ENCODE data around the gene GNGT2. TPM values are rescaled to one million over a fixed set of nuclear protein-coding genes. Genes with fewer than 3 reads are reported as not detected.

Gene GNGT2
- total and polyA plus RNA-seq, 2 experiments from 2014 or later, result not detected

DNA sequence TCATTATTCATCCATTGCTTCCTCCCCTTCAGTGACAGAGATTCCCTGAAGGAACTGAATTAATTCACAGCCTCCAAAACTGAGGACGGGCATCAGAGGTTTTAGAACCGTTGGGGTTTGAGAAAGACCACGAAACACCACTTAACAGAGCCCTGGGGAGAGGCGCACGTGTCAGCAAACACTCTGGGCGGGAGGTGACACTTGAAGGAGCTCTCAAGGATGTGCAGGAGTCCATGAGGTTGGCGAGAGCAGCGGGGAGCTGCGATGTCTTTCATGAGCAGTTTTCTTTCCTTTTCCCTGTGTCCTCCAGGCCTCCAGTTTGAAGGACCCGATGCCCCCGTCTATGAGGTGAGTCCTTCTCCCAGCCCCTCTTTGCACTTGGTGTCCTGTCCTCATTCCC, 54.1 kb downstream of the GNGT2 start:
- no peak overlapping the region for H3K4me3 ChIP-seq
- in situ Hi-C loops (cut with MboI), result no loop called here
- H3K27ac ChIP-seq, result no peak overlapping the region
- no peaks in the 10 kb centered on the region for H3K9me2 ChIP-seq (ENCODE audit: insufficient read depth)
- DNase-seq, result no peak
- H3K79me2 ChIP-seq (ENCODE audit: insufficient read depth), result no peaks in the 10 kb centered on the region
- no peak overlapping the region for H3K4me2 ChIP-seq (ENCODE audit: unreplicated experiment)
- no peak for TF ChIP-seq EZH2phosphoT487 (IDR thresholded peaks at IDR 0.05; ENCODE audit: insufficient read depth, low read depth)
- TF ChIP-seq EZH2 (IDR thresholded peaks at IDR 0.05; ENCODE audit: insufficient read depth, poor library complexity, severe bottlenecking), result no peak
- H2AFZ ChIP-seq, result no peak overlapping the region
- no peak overlapping the region for H3K9ac ChIP-seq
- no peaks in the 10 kb centered on the region for H3K4me1 ChIP-seq (ENCODE audit: insufficient read depth)
- 46 to 52% methylated on average over 11 of the region's 11 CpGs for WGBS, 2 experiments (ENCODE audit: low coverage in 1 of 2, low lambda C conversion rate in 2 of 2, missing lambda C conversion rate in 2 of 2)
- no peaks in the 10 kb centered on the region for H3F3A ChIP-seq (ENCODE audit: insufficient read depth)
- no peaks in the 10 kb centered on the region for H4K20me1 ChIP-seq (ENCODE audit: insufficient read depth)
- peaks cover 36% of the 10 kb centered on the region for H3K27me3 ChIP-seq (replicated peaks; ENCODE audit: insufficient read depth)
- H3K36me3 ChIP-seq (ENCODE audit: low read depth), result no peaks in the 10 kb centered on the region
- no peaks in the 10 kb centered on the region for H3K9me3 ChIP-seq (ENCODE audit: low read depth)

Other genes starting within 250 kb of the GNGT2 start
- not detected in 2 replicates for gene GIP, start 242.0 kb downstream of the GNGT2 start, total RNA-seq (2014; rRNA removed; shearing (Covaris generic))
- gene GIP, start 242.0 kb downstream of the GNGT2 start, polyA plus RNA-seq (2016; fragmentation: Nextera tagmentation; extraction: Ambion mirVana), result 0.28 TPM in 1 of 2 replicates, not detected in the other
- gene IGF2BP1, start 213.2 kb downstream of the GNGT2 start, total RNA-seq (2014; rRNA removed; shearing (Covaris generic)), result 4.3 and 5.7 TPM in 2 replicates
- gene IGF2BP1, start 213.2 kb downstream of the GNGT2 start, polyA plus RNA-seq (2016; fragmentation: Nextera tagmentation; extraction: Ambion mirVana), result 5.6 and 8.1 TPM in 2 replicates
- not detected in 2 replicates for gene B4GALNT2, start 77.8 kb downstream of the GNGT2 start, total RNA-seq (2014; rRNA removed; shearing (Covaris generic))
- not detected in 2 replicates for gene B4GALNT2, start 77.8 kb downstream of the GNGT2 start, polyA plus RNA-seq (2016; fragmentation: Nextera tagmentation; extraction: Ambion mirVana)
- not detected in 2 replicates for gene ABI3, start 133 bp upstream of the GNGT2 start, total RNA-seq (2014; rRNA removed; shearing (Covaris generic))
- gene ABI3, start 133 bp upstream of the GNGT2 start, polyA plus RNA-seq (2016; fragmentation: Nextera tagmentation; extraction: Ambion mirVana), result 0.37 TPM in 1 of 2 replicates, not detected in the other
- gene PHOSPHO1, start 20.2 kb upstream of the GNGT2 start, total RNA-seq (2014; rRNA removed; shearing (Covaris generic)), result not detected in 2 replicates
- gene PHOSPHO1, start 20.2 kb upstream of the GNGT2 start, polyA plus RNA-seq (2016; fragmentation: Nextera tagmentation; extraction: Ambion mirVana), result not detected in 2 replicates
- 17.2 and 18.1 TPM in 2 replicates for gene ZNF652, start 151.7 kb upstream of the GNGT2 start, total RNA-seq (2014; rRNA removed; shearing (Covaris generic))
- gene ZNF652, start 151.7 kb upstream of the GNGT2 start, polyA plus RNA-seq (2016; fragmentation: Nextera tagmentation; extraction: Ambion mirVana), result 12.4 and 13.1 TPM in 2 replicates
- gene PHB1, start 204.3 kb upstream of the GNGT2 start, total RNA-seq (2014; rRNA removed; shearing (Covaris generic)), result 85.4 and 107 TPM in 2 replicates
- 177 and 191 TPM in 2 replicates for gene PHB1, start 204.3 kb upstream of the GNGT2 start, polyA plus RNA-seq (2016; fragmentation: Nextera tagmentation; extraction: Ambion mirVana)